Neural cell (in vitro differentiated cells): ENCODE results near the gene SEL1L2. TPM values are rescaled to one million over a fixed set of nuclear protein-coding genes. Genes with fewer than 3 reads are reported as not detected.
A peak's percentile ranks its signal among the peaks of the same experiment; 100 is the strongest.

Source experiments
- H2AFZ ChIP-seq: fragments of 200-600, 300-800 bp; sonication (generic), shearing (Covaris generic); 2 replicates; pipeline ENCODE4 v1.6.0; 2014; ENCODE audit warnings: low read depth, mild to moderate bottlenecking, antibody characterized with exemption, low read length, moderate library complexity
- H3F3A ChIP-seq: fragments of 200-600 bp; shearing (Covaris generic); 2 replicates; pipeline ENCODE4 v1.6.1; 2016; ENCODE audit warnings: mild to moderate bottlenecking, moderate library complexity, mixed read lengths, antibody characterized with exemption, low read length; ENCODE audit not compliant: insufficient read depth, poor library complexity, severe bottlenecking
- H3K27ac ChIP-seq: fragments of 200-600, 300-800 bp; sonication (generic), shearing (Covaris generic); 2 replicates; pipeline ENCODE4 v1.5.1; 2014; ENCODE audit warnings: mild to moderate bottlenecking, low read length, moderate library complexity
- H3K27me3 ChIP-seq: fragments of 300-800, 200-600 bp; sonication (generic), shearing (Covaris generic); 2 replicates; pipeline ENCODE4 v1.6.0; 2014; ENCODE audit warnings: mild to moderate bottlenecking, low read depth, low read length, moderate library complexity; ENCODE audit not compliant: insufficient read depth
- H3K36me3 ChIP-seq: fragments of 300-800, 200-600 bp; sonication (generic), shearing (Covaris generic); 2 replicates; pipeline ENCODE4 v1.5.1; 2014; ENCODE audit warnings: mild to moderate bottlenecking, antibody characterized with exemption, low read length, moderate library complexity; ENCODE audit not compliant: insufficient read depth
- H3K4me2 ChIP-seq: fragments of 300-800, 200-600 bp; sonication (generic), shearing (Covaris generic); 2 replicates; pipeline ENCODE4 v1.6.0; 2014; ENCODE audit warnings: mild to moderate bottlenecking, low read length
- H3K4me3 ChIP-seq: fragments of 300-800, 200-600 bp; sonication (generic), shearing (Covaris generic); 2 replicates; pipeline ENCODE4 v1.5.1; 2014; ENCODE audit warnings: mild to moderate bottlenecking, low read length, moderate library complexity
- H3K79me2 ChIP-seq: fragments of 200-600 bp; shearing (Covaris generic); replicated peaks from 2 replicates; pipeline ENCODE4 v1.6.0; 2014; ENCODE audit warnings: mild to moderate bottlenecking, low read length, moderate library complexity; ENCODE audit not compliant: insufficient read depth
- H3K9ac ChIP-seq: fragments of 300-800, 200-600 bp; sonication (generic), shearing (Covaris generic); 2 replicates; pipeline ENCODE4 v1.6.1; 2016; ENCODE audit warnings: mild to moderate bottlenecking, low read length, mixed read lengths
- H3K9me2 ChIP-seq: fragments of 200-600 bp; shearing (Covaris generic); 2 replicates; pipeline ENCODE4 v1.6.1; 2016; ENCODE audit warnings: mild to moderate bottlenecking, low read length, mixed read lengths; ENCODE audit not compliant: insufficient read depth
- H3K9me3 ChIP-seq: fragments of 200-600, 300-800 bp; sonication (generic), shearing (Covaris generic); 2 replicates; pipeline ENCODE4 v1.6.1; 2016; ENCODE audit warnings: mild to moderate bottlenecking, mixed run types, low read length, moderate library complexity, mixed read lengths
- H4K20me1 ChIP-seq: fragments of 200-600 bp; shearing (Covaris generic); 2 replicates; pipeline ENCODE4 v1.6.1; 2016; ENCODE audit warnings: mild to moderate bottlenecking, mixed run types; ENCODE audit not compliant: insufficient read depth
- CTCF ChIP-seq: fragments of 450-650 bp; IDR thresholded peaks from 2 replicates; pipeline ENCODE4 v1.5.1; 2014; ENCODE audit warnings: antibody characterized with exemption, mild to moderate bottlenecking, moderate library complexity; ENCODE audit not compliant: poor library complexity, severe bottlenecking
- EP300 ChIP-seq: fragments of 450-650 bp; conservative IDR thresholded peaks from 2 replicates; pipeline ENCODE4 v1.6.1; 2014; ENCODE audit warnings: antibody characterized with exemption, mild to moderate bottlenecking, moderate library complexity; ENCODE audit not compliant: poor library complexity, severe bottlenecking
- EZH2 ChIP-seq: fragments of 200-600, 300-800 bp; shearing (Covaris generic), sonication (generic); IDR thresholded peaks from 2 replicates; pipeline ENCODE4 v1.6.1; 2014; ENCODE audit warnings: antibody characterized with exemption, low read length, borderline replicate concordance, mild to moderate bottlenecking; ENCODE audit not compliant: insufficient read depth, poor library complexity, severe bottlenecking
- MXI1 ChIP-seq: fragments of 450-650 bp; conservative IDR thresholded peaks from 2 replicates; pipeline ENCODE4 v1.6.1; 2014; ENCODE audit warnings: antibody characterized with exemption, mild to moderate bottlenecking; ENCODE audit not compliant: poor library complexity, severe bottlenecking
- POLR2AphosphoS5 ChIP-seq: IDR thresholded peaks from 2 replicates; pipeline ENCODE4 v1.6.1; 2012
- RAD21 ChIP-seq: fragments of 450-650 bp; conservative IDR thresholded peaks from 2 replicates; pipeline ENCODE4 v1.6.1; 2014; ENCODE audit warnings: antibody characterized with exemption, mild to moderate bottlenecking, moderate library complexity
- REST ChIP-seq: IDR thresholded peaks from 2 replicates; pipeline ENCODE4 v1.6.1; 2012; ENCODE audit warnings: borderline replicate concordance
- SMC3 ChIP-seq: fragments of 450-650 bp; conservative IDR thresholded peaks from 2 replicates; pipeline ENCODE4 v1.6.1; 2014; ENCODE audit warnings: antibody characterized with exemption, mild to moderate bottlenecking, moderate library complexity; ENCODE audit not compliant: poor library complexity
- TAF1 ChIP-seq: IDR thresholded peaks from 2 replicates; pipeline ENCODE4 v1.6.1; 2012; ENCODE audit warnings: low read depth
- polyA plus RNA-seq: library from polyadenylated mRNA; depleted of rRNA; stranded (reverse); fragments of >200 nt; gene quantifications from 2 replicates; pipeline ENCODE4 v1.2.3, GENCODE V29; 2014

Gene SEL1L2
- polyA plus RNA-seq, 1 donor from 2014 or later, result not detected

GRCh38 chr20:13873831-13874230, 116.6 kb downstream of the SEL1L2 start:
- H3K27me3 ChIP-seq, result no peaks in the 10 kb centered on the region
- H3K9ac ChIP-seq, result no peak overlapping the region
- H3K9me2 ChIP-seq, result no peaks in the 10 kb centered on the region
- no peaks in the 10 kb centered on the region for H3K36me3 ChIP-seq
- peak overlapping the region; percentile 28 for H3K27ac ChIP-seq
- peak overlapping the region; percentile 24 for H3K4me3 ChIP-seq
- no peaks in the 10 kb centered on the region for H3F3A ChIP-seq
- no peaks in the 10 kb centered on the region for H3K79me2 ChIP-seq
- TF ChIP-seq POLR2AphosphoS5 (no peak), REST (no peak), RAD21 (no peak), TAF1 (no peak), CTCF (no peak), EP300 (no peak), MXI1 (no peak), EZH2 (no peak), SMC3 (no peak)
- no peaks in the 10 kb centered on the region for H3K9me3 ChIP-seq
- no peak overlapping the region for H2AFZ ChIP-seq
- H4K20me1 ChIP-seq, result no peaks in the 10 kb centered on the region
- H3K4me2 ChIP-seq, result no peak overlapping the region

GRCh38 chr20:13870170-13870748, 120.2 kb downstream of the SEL1L2 start:
- Histone ChIP-seq H4K20me1 (no peaks in the 10 kb centered on the region), H3K9ac (no peak overlapping the region), H2AFZ (no peak overlapping the region), H3K27me3 (no peaks in the 10 kb centered on the region), H3K9me2 (no peaks in the 10 kb centered on the region), H3K4me3 (no peak overlapping the region), H3K79me2 (no peaks in the 10 kb centered on the region), H3K36me3 (no peaks in the 10 kb centered on the region), H3K27ac (no peak overlapping the region), H3K9me3 (no peaks in the 10 kb centered on the region), H3F3A (no peaks in the 10 kb centered on the region), H3K4me2 (no peak overlapping the region)
- no peak for TF ChIP-seq TAF1
- TF ChIP-seq REST, result no peak
